Mucosa of stomach (tissue), 1 donor: Measurements from ENCODE around the gene LTO1.

Source experiments
- H3K27me3 ChIP-seq: one replicate; pipeline ENCODE4 v1.7.0; 2013; ENCODE audit warnings: mild to moderate bottlenecking, low read length; ENCODE audit not compliant: control insufficient read depth, insufficient read depth
- H3K36me3 ChIP-seq: one replicate; pipeline ENCODE4 v1.7.0; 2013; ENCODE audit warnings: low read length; ENCODE audit not compliant: control insufficient read depth, insufficient read depth
- H3K4me1 ChIP-seq: one replicate; pipeline ENCODE4 v1.7.0; 2013; ENCODE audit warnings: mild to moderate bottlenecking, low read length; ENCODE audit not compliant: control insufficient read depth, insufficient read depth
- H3K4me3 ChIP-seq: one replicate; pipeline ENCODE4 v1.7.0; 2013; ENCODE audit warnings: low read length
- H3K9ac ChIP-seq: one replicate; pipeline ENCODE4 v1.7.0; 2013; ENCODE audit warnings: mild to moderate bottlenecking, low read length, moderate library complexity
- H3K9me3 ChIP-seq: one replicate; pipeline ENCODE4 v1.7.0; 2013; ENCODE audit warnings: mild to moderate bottlenecking, low read length, moderate library complexity; ENCODE audit not compliant: control insufficient read depth
- donor health status: Pancreatic carcinoma.

The LTO1 gene, protein sequence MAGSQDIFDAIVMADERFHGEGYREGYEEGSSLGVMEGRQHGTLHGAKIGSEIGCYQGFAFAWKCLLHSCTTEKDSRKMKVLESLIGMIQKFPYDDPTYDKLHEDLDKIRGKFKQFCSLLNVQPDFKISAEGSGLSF

GRCh38 chr11:69674886-69675714, at the start of gene LTO1:
Gene LTO1, minus strand, starts transcription at chr11:69675353. Its CDS starts 114 bp downstream, at chr11:69675239.
- Histone ChIP-seq H3K36me3 (peaks cover 6% of the 10 kb centered on the region), H3K9me3 (no peaks in the 10 kb centered on the region), H3K9ac (peak within 1 kb of the TSS; percentile 95), H3K4me3 (peak within 1 kb of the TSS; percentile 92), H3K27me3 (no peaks in the 10 kb centered on the region), H3K4me1 (peaks cover 18% of the 10 kb centered on the region)

GRCh38 chr11:69721745-69722144, 46.6 kb upstream of the LTO1 start:
- H3K9me3 ChIP-seq, result no peaks in the 10 kb centered on the region
- H3K27me3 ChIP-seq, result peaks cover 46% of the 10 kb centered on the region
- no peaks in the 10 kb centered on the region for H3K36me3 ChIP-seq
- H3K4me1 ChIP-seq, result no peaks in the 10 kb centered on the region
- no peak overlapping the region for H3K9ac ChIP-seq
- H3K4me3 ChIP-seq, result no peak overlapping the region

GRCh38 chr11:69721106-69721505, 46.0 kb upstream of the LTO1 start:
- H3K27me3 ChIP-seq, result peaks cover 43% of the 10 kb centered on the region

GRCh38 chr11:69718912-69719311, 43.8 kb upstream of the LTO1 start:
- H3K27me3 ChIP-seq, result peaks cover 41% of the 10 kb centered on the region
- H3K36me3 ChIP-seq, result no peaks in the 10 kb centered on the region

More at GRCh38 chr11:69721106-69721505, 46.0 kb upstream of the LTO1 start:
- Histone ChIP-seq H3K36me3 (no peaks in the 10 kb centered on the region), H3K9me3 (no peaks in the 10 kb centered on the region), H3K4me3 (no peak overlapping the region), H3K9ac (no peak overlapping the region), H3K4me1 (no peaks in the 10 kb centered on the region)

DNA sequence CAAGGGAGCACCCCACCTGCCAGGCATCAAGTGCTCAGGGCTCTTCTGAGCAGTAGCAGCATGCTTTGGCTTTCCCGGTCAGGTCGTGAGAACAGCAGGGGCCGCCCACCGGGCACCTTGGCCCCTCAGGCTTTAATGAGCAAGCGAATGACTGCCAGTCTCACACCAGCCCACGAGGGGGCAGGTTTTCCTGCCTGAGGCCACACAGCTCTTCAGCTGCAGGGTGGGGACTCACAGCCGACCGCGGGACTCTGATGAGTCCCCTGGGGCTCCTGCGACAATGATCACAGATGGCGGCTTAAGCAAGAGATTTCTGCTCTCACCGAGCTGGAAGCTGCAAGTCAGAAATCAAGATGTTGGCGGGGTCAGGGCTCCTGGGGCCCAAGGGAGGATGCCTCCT, 43.0 kb upstream of the LTO1 start:
- no peaks in the 10 kb centered on the region for H3K9me3 ChIP-seq
- no peaks in the 10 kb centered on the region for H3K4me1 ChIP-seq
- H3K4me3 ChIP-seq, result no peak overlapping the region
- no peaks in the 10 kb centered on the region for H3K36me3 ChIP-seq
- no peak overlapping the region for H3K9ac ChIP-seq
- H3K27me3 ChIP-seq, result peaks cover 41% of the 10 kb centered on the region

More at GRCh38 chr11:69718912-69719311, 43.8 kb upstream of the LTO1 start:
- H3K4me1 ChIP-seq, result no peaks in the 10 kb centered on the region
- no peaks in the 10 kb centered on the region for H3K9me3 ChIP-seq
- H3K4me3 ChIP-seq, result no peak overlapping the region
- H3K9ac ChIP-seq, result no peak overlapping the region

- H3K27me3 ChIP-seq, result peaks cover 44% of the 10 kb centered on the region
- H3K4me1 ChIP-seq, result no peaks in the 10 kb centered on the region
- no peaks in the 10 kb centered on the region for H3K9me3 ChIP-seq
- H3K4me3 ChIP-seq, result no peak overlapping the region
- H3K36me3 ChIP-seq, result no peaks in the 10 kb centered on the region
- H3K9ac ChIP-seq, result no peak overlapping the region
Observed at GRCh38 chr11:69716891-69717747, 42.0 kb upstream of the LTO1 start.

- Histone ChIP-seq H3K4me1 (no peaks in the 10 kb centered on the region), H3K36me3 (no peaks in the 10 kb centered on the region), H3K27me3 (peaks cover 35% of the 10 kb centered on the region), H3K4me3 (no peak overlapping the region), H3K9ac (no peak overlapping the region), H3K9me3 (no peaks in the 10 kb centered on the region)
Observed at GRCh38 chr11:69716099-69716498, 40.9 kb upstream of the LTO1 start.

DNA sequence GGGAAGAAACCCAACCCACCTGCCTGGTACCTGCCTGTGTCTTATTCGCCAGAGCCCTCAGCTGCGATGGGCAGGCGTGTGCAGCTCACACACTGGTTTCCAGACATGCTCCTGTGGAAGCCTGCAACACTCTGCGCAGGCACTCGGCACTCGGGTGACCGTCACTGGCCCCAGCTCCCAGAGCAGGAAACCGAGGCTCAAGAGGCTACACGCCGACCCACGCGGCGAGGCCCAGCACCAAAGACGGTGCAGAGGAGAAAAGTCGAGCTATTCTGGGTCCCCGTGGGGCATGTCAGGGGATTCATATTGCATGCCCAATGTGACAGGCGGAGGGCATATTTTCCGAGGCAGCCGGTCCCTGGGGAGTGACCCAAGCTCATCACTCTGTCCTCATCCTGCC, 40.3 kb upstream of the LTO1 start:
- Histone ChIP-seq H3K9ac (no peak overlapping the region), H3K9me3 (no peaks in the 10 kb centered on the region), H3K36me3 (no peaks in the 10 kb centered on the region), H3K27me3 (peaks cover 35% of the 10 kb centered on the region), H3K4me3 (no peak overlapping the region), H3K4me1 (no peaks in the 10 kb centered on the region)

GRCh38 chr11:69711822-69712801, 37.0 kb upstream of the LTO1 start:
- peaks cover 22% of the 10 kb centered on the region for H3K27me3 ChIP-seq

DNA sequence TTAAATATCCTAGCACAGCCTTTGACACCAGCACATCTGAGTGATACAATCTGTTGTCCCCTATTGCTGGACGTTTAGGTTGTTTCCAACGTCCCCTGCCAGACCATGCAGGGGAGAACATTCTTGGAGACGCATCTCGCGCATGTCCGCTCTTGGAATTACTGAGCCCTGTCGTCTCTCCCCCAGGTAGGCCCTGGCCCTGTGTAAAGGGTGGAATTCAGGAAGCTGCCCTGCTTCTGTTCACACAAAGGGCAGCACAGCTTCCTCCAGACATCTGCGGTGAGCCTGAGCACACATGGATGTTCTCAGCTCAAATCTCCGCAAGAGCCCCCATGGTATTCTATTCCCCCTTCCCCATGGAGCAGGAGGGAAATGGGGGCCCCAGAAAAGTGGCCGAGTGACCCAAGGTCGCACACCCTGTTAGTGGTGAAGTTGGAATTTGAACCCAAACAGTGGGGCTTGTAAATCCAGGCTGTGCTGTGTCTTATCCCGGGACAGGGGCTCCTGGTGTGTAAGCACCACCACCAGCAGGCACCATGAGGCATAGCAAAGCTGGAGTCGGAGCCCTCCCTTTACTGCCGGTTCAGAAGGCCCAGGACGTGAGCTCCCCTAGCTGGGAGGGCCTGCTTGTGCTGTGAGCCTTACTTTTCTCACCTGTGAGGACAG, 33.7 kb upstream of the LTO1 start:
- Histone ChIP-seq H3K9ac (no peak overlapping the region), H3K9me3 (no peaks in the 10 kb centered on the region), H3K27me3 (peaks cover 49% of the 10 kb centered on the region), H3K4me1 (peaks cover 6% of the 10 kb centered on the region), H3K4me3 (no peak overlapping the region), H3K36me3 (no peaks in the 10 kb centered on the region)

More at GRCh38 chr11:69711822-69712801, 37.0 kb upstream of the LTO1 start:
- Histone ChIP-seq H3K4me3 (no peak overlapping the region), H3K4me1 (no peaks in the 10 kb centered on the region), H3K9ac (no peak overlapping the region), H3K36me3 (no peaks in the 10 kb centered on the region), H3K9me3 (no peaks in the 10 kb centered on the region)

- Histone ChIP-seq H3K4me1 (peaks cover 6% of the 10 kb centered on the region), H3K27me3 (peaks cover 62% of the 10 kb centered on the region), H3K9me3 (no peaks in the 10 kb centered on the region), H3K9ac (no peak overlapping the region), H3K36me3 (no peaks in the 10 kb centered on the region), H3K4me3 (no peak overlapping the region)
Observed at GRCh38 chr11:69707176-69707575, 32.0 kb upstream of the LTO1 start.
